ENCODE results near the gene FARS2. TPM values are rescaled to one million over a fixed set of nuclear protein-coding genes. Genes with fewer than 3 reads are reported as not detected.

The FARS2 gene
- total and polyA plus RNA-seq, 9 of the 15 experiments (the other 6 are each of a cell fraction or from before 2014, with no cell fraction given), result 16.5 to 62.2 (median 27.0) TPM

- DNase-seq (ENCODE audit: extremely low read depth in 1 of 4, low spot score in 3 of 4), result no peak
- Histone ChIP-seq H3K36me3 (ENCODE audit: control insufficient read depth, insufficient read depth, low read length) (no peaks in the 10 kb centered on the region), H3K9ac (ENCODE audit: insufficient read depth in 1 of 2, low read depth in 2 of 2, low read length in 2 of 2) (no peak overlapping the region), H3K27me3 (ENCODE audit: control insufficient read depth in 2 of 2, insufficient read depth in 2 of 2, low read length in 2 of 2) (no peaks in the 10 kb centered on the region), H3K27ac (ENCODE audit: extremely low read depth, low read depth, low read length) (no peak overlapping the region), H2AFZ (ENCODE audit: low read depth, low read length) (no peak overlapping the region), H3K4me3 (no peak overlapping the region), H3K79me2 (ENCODE audit: control insufficient read depth, insufficient read depth, low read length) (no peaks in the 10 kb centered on the region; the same call in 2 of the 3 replicates), H4K20me1 (replicated peaks; ENCODE audit: control insufficient read depth, insufficient read depth, low read length) (no peaks in the 10 kb centered on the region), H3K9me3 (replicated peaks; ENCODE audit: control insufficient read depth, insufficient read depth, low read depth, low read length) (no peaks in the 10 kb centered on the region), H3K4me1 (replicated peaks in 1 of 2; ENCODE audit: control insufficient read depth in 2 of 2, insufficient read depth in 2 of 2, low read length in 2 of 2) (no peaks in the 10 kb centered on the region), H3K9me1 (ENCODE audit: control insufficient read depth, insufficient read depth, low read length) (no peaks in the 10 kb centered on the region), H3K4me2 (ENCODE audit: insufficient read depth, low read length) (no peak overlapping the region)
- no peak for ATAC-seq
- 56% methylated on average over 2 of the region's 2 CpGs for WGBS (ENCODE audit: insufficient coverage, low coverage, missing lambda C conversion rate)
- no peak for TF ChIP-seq ARID3A (IDR thresholded peaks at IDR 0.05; ENCODE audit: borderline replicate concordance, low read depth, low read length)
- POLR2A ChIA-PET, result no interaction called here
- BruUV-seq (replicated peaks), result no TSS peak
- intact Hi-C loops (cut with micrococcal nuclease), result no loop called here
- CTCF ChIA-PET (ENCODE audit: low intra/inter-chr PET ratio), result no interaction called here
- in situ Hi-C loops (cut with MboI), result no loop called here
- FAIRE-seq, result no peak
These were observed 98.1 kb downstream of the FARS2 start for GRCh38 chr6:5359417-5359816.

GRCh38 chr6:5361396-5361795, 100.1 kb downstream of the FARS2 start:
- no TSS peak for BruUV-seq (replicated peaks)
- POLR2A ChIA-PET, result no interaction called here
- intact Hi-C loops (cut with micrococcal nuclease), result no loop called here
- H4K20me1 ChIP-seq (replicated peaks; ENCODE audit: control insufficient read depth, insufficient read depth, low read length), result no peaks in the 10 kb centered on the region
- H3K9ac ChIP-seq (ENCODE audit: insufficient read depth in 1 of 2, low read depth in 2 of 2, low read length in 2 of 2), result no peak overlapping the region
- H3K36me3 ChIP-seq (ENCODE audit: control insufficient read depth, insufficient read depth, low read length), result no peaks in the 10 kb centered on the region
- no peak overlapping the region for H3K4me2 ChIP-seq (ENCODE audit: insufficient read depth, low read length)
- H3K27ac ChIP-seq (ENCODE audit: extremely low read depth, low read depth, low read length), result no peak overlapping the region
- H3K9me3 ChIP-seq (replicated peaks; ENCODE audit: control insufficient read depth, insufficient read depth, low read depth, low read length), result no peaks in the 10 kb centered on the region
- CTCF ChIA-PET (ENCODE audit: low intra/inter-chr PET ratio), result no interaction called here
- H3K4me1 ChIP-seq (replicated peaks in 1 of 2; ENCODE audit: control insufficient read depth in 2 of 2, insufficient read depth in 2 of 2, low read length in 2 of 2), result peaks cover 3 to 5% of the 10 kb centered on the region in 2 experiments; a peak in 2 of 5 replicates
- in situ Hi-C loops (cut with MboI), result no loop called here
- 71% methylated on average over 2 of the region's 2 CpGs for WGBS (ENCODE audit: insufficient coverage, low coverage, missing lambda C conversion rate)
- ATAC-seq (no peak), DNase-seq (ENCODE audit: extremely low read depth in 1 of 4, low spot score in 3 of 4) (no peak), FAIRE-seq (no peak)
- no peaks in the 10 kb centered on the region for H3K27me3 ChIP-seq (ENCODE audit: control insufficient read depth in 2 of 2, insufficient read depth in 2 of 2, low read length in 2 of 2)
- H3K79me2 ChIP-seq (ENCODE audit: control insufficient read depth, insufficient read depth, low read length), result no peaks in the 10 kb centered on the region; the same call in 2 of the 3 replicates
- TF ChIP-seq U2AF1 (optimal IDR thresholded peaks at IDR 0.05; ENCODE audit: low read depth, low read length) (no peak), ZNF695 (CRISPR knock-in tag; IDR thresholded peaks at IDR 0.05) (no peak), RUNX1 (IDR thresholded peaks at IDR 0.05; ENCODE audit: low read depth) (no peak), CBX3 (IDR thresholded peaks at IDR 0.05; ENCODE audit: borderline replicate concordance in 1 of 2, low read length in 2 of 2) (no peak)
- H3K9me1 ChIP-seq (ENCODE audit: control insufficient read depth, insufficient read depth, low read length), result no peaks in the 10 kb centered on the region
- H2AFZ ChIP-seq (ENCODE audit: low read depth, low read length), result no peak overlapping the region
- no peak overlapping the region for H3K4me3 ChIP-seq
